Measurements from ENCODE around the gene XPO1.
"Not testable (repeated sequence)": the region's sequence is repeated elsewhere in the genome, so short reads cannot be mapped to it uniquely, and the experiment has no call there.

Gene XPO1

GRCh38 chr2:61530749-61531148 lies 7.4 kb downstream of the XPO1 start:
- DNase-seq: no peak

GRCh38 chr2:61529944-61530735 lies 8.0 kb downstream of the XPO1 start:
- no peak for DNase-seq

- no peak for DNase-seq
Observed at GRCh38 chr2:61520261-61520660, 17.9 kb downstream of the XPO1 start.

GRCh38 chr2:61512768-61513398 lies 25.3 kb downstream of the XPO1 start:
- DNase-seq: no peak

GRCh38 chr2:61510674-61511671 lies 27.2 kb downstream of the XPO1 start:
- no peak for DNase-seq

- no peak for DNase-seq
Observed at GRCh38 chr2:61504949-61505348, 33.2 kb downstream of the XPO1 start.

- DNase-seq: no peak
Observed at GRCh38 chr2:61499060-61499459, 39.1 kb downstream of the XPO1 start.

- peak in 1 of 2 donors; percentile 27 for DNase-seq
Observed at GRCh38 chr2:61493523-61493942, 44.6 kb downstream of the XPO1 start.

- no peak for DNase-seq
Observed at GRCh38 chr2:61492476-61492875, 45.7 kb downstream of the XPO1 start.

- no peak for DNase-seq
Observed at GRCh38 chr2:61485281-61485680, 52.9 kb downstream of the XPO1 start.

- DNase-seq: no peak
Observed at GRCh38 chr2:61478086-61478485, 60.1 kb downstream of the XPO1 start.

GRCh38 chr2:61476929-61477589 lies 61.1 kb downstream of the XPO1 start:
- DNase-seq: not testable (repeated sequence)

GRCh38 chr2:61471905-61472805 lies 66.0 kb downstream of the XPO1 start:
- peak in 1 of 2 donors; percentile 30 for DNase-seq

GRCh38 chr2:61470965-61471904 lies 66.9 kb downstream of the XPO1 start, which contains the start of gene USP34:
Gene USP34, minus strand, starts transcription at chr2:61471087. Its CDS starts 395 bp downstream, at chr2:61470692.
- peak; percentile 90 to 92 for DNase-seq

- DNase-seq: peak; percentile 86 to 89
Observed at GRCh38 chr2:61470122-61470951, 67.8 kb downstream of the XPO1 start.

- no peak for DNase-seq
Observed at GRCh38 chr2:61469424-61470121, 68.6 kb downstream of the XPO1 start.

- DNase-seq: not testable (repeated sequence)
Observed at GRCh38 chr2:61468231-61468630, 69.9 kb downstream of the XPO1 start.

GRCh38 chr2:61465045-61465444 lies 73.1 kb downstream of the XPO1 start:
- no peak for DNase-seq

All from stimulated activated CD4-positive, alpha-beta T cell treated with anti-CD3 and anti-CD28 coated beads, Interleukin-2, amount 100 ng/mL, for 24 hours (primary cell).